OCI-LY3 (cell line): Measurements from ENCODE around the gene MPC1.

ENCODE experiments used
- CTCF ChIP-seq: fragments of 200-600, 300-600 bp; sonication (generic); IDR thresholded peaks from 2 replicates; pipeline ENCODE4 v1.5.1; 2014; ENCODE audit warnings: antibody characterized with exemption, low read length, low read depth
- EZH2phosphoT487 ChIP-seq: fragments of 200-600 bp; shearing (Covaris generic); IDR thresholded peaks from 2 replicates; pipeline ENCODE4 v1.6.1; 2018; ENCODE audit warnings: antibody characterized with exemption, mixed run types, low read depth

GRCh38 chr6:166354143-166354542, 28.6 kb downstream of the MPC1 start:
- no peak for TF ChIP-seq CTCF
- no peak for TF ChIP-seq EZH2phosphoT487
